Measurements from ENCODE around the gene PTPRM.

- no peak for TF ChIP-seq SUZ12 (IDR thresholded peaks at IDR 0.05; ENCODE audit: extremely low read depth, insufficient read depth, insufficient read length)
- no peak for TF ChIP-seq ZNF274 (IDR thresholded peaks at IDR 0.05; ENCODE audit: low read depth, low read length)
Observed at GRCh38 chr18:7809978-7810377, 242.9 kb downstream of the PTPRM start.
